T-helper 9 cell (primary cell): ENCODE measurements around the gene LST1.
A peak's percentile ranks its signal among the peaks of the same experiment; 100 is the strongest.
"Not testable (repeated sequence)": the region's sequence is repeated elsewhere in the genome, so short reads cannot be mapped to it uniquely, and the experiment has no call there.

Source experiments
- DNase-seq: peaks from one replicate; pipeline ENCODE4 v3.0.0-alpha.2; 2020

The LST1 gene

GRCh38 chr6:31581434-31582229, 4.4 kb upstream of the LST1 start:
- DNase-seq, result no peak

GRCh38 chr6:31582230-31582643, 3.8 kb upstream of the LST1 start, which contains the start of gene LTB:
TSS of gene LTB (minus strand) at chr6:31582424. CDS start at chr6:31582417, 7 bp downstream.
- peak; percentile 62 for DNase-seq

- DNase-seq, result no peak
Observed at GRCh38 chr6:31585491-31585890, 586 bp upstream of the LST1 start.

GRCh38 chr6:31586599-31587281, 663 bp downstream of the LST1 start:
- DNase-seq, result no peak

- DNase-seq, result no peak
Observed at GRCh38 chr6:31587791-31588777, 2.0 kb downstream of the LST1 start.

GRCh38 chr6:31588871-31589650, 3.0 kb downstream of the LST1 start:
- no peak for DNase-seq

- DNase-seq, result not testable (repeated sequence)
Observed at GRCh38 chr6:31590691-31591090, 4.6 kb downstream of the LST1 start.

- no peak for DNase-seq
Observed at GRCh38 chr6:31592396-31592771, 6.3 kb downstream of the LST1 start.

GRCh38 chr6:31597006-31597405, 10.9 kb downstream of the LST1 start:
- DNase-seq, result no peak

GRCh38 chr6:31607317-31607716, 21.2 kb downstream of the LST1 start:
- no peak for DNase-seq

- no peak for DNase-seq
Observed at GRCh38 chr6:31609519-31610406, 23.7 kb downstream of the LST1 start.

GRCh38 chr6:31610968-31611367, 24.9 kb downstream of the LST1 start:
- no peak for DNase-seq

- DNase-seq, result no peak
Observed at GRCh38 chr6:31614075-31614619, 28.1 kb downstream of the LST1 start.

- no peak for DNase-seq
Observed at GRCh38 chr6:31614684-31615578, 28.9 kb downstream of the LST1 start, which contains the start of gene AIF1. TSS of gene AIF1 (plus strand) at chr6:31615234. CDS start at chr6:31615330, 96 bp downstream.

GRCh38 chr6:31615748-31616147, 29.7 kb downstream of the LST1 start:
- DNase-seq, result no peak

GRCh38 chr6:31617010-31617409, 30.9 kb downstream of the LST1 start:
- no peak for DNase-seq

- peak; percentile 94 for DNase-seq
Observed at GRCh38 chr6:31619805-31620585, 33.9 kb downstream of the LST1 start.

GRCh38 chr6:31620586-31621319, 34.7 kb downstream of the LST1 start, which contains the start of gene PRRC2A:
TSS of gene PRRC2A (plus strand) at chr6:31620715. CDS start at chr6:31622790, 2,075 bp downstream.
- DNase-seq, result no peak
